Heart left ventricle (tissue), 16 donors: Measurements from ENCODE around the gene CCL19. TPM values are rescaled to one million over a fixed set of nuclear protein-coding genes. Genes with fewer than 3 reads are reported as not detected.

Experiments
- ATAC-seq, 4 donors: fragments of 200-7000 bp; cut with Tn5 transposase; one replicate each; pipeline ENCODE4 v1.9.1; 2020 to 2022; ENCODE audit warnings: moderate library complexity in 4 of 4, mild to moderate bottlenecking in 3 of 4, moderate number of reproducible peaks in 1 of 4
- DNase-seq, 5 donors: peaks; one replicate each; pipeline ENCODE4 v3.0.0-alpha.2; 2020
- H3K27ac ChIP-seq, 12 donors: fragments of 200-600 bp; sonication (generic) in 4 of 12; one replicate each; pipeline versions ENCODE4 v1.5.0 to v1.8.0; 2016 to 2022; ENCODE audit warnings: mild to moderate bottlenecking in 2 of 12
- H3K27me3 ChIP-seq, 9 donors: fragments of 200-600 bp; sonication (generic) in 2 of 9; one replicate each; pipeline versions ENCODE4 v1.5.1 to v1.8.0; 2016 to 2022; ENCODE audit warnings: mild to moderate bottlenecking in 3 of 9
- H3K36me3 ChIP-seq, 9 donors: fragments of 200-600 bp; sonication (generic) in 2 of 9; one replicate each; pipeline versions ENCODE4 v1.5.0 to v1.8.0; 2018 to 2022; ENCODE audit warnings: mild to moderate bottlenecking in 2 of 9
- H3K4me1 ChIP-seq, 12 donors: fragments of 200-600 bp; sonication (generic) in 4 of 12; one replicate each; pipeline versions ENCODE4 v1.5.0 to v1.8.0; 2016 to 2022; ENCODE audit warnings: mild to moderate bottlenecking in 3 of 12
- H3K4me3 ChIP-seq, 12 donors: fragments of 200-600 bp; sonication (generic) in 4 of 12; one replicate each; pipeline versions ENCODE4 v1.5.0 to v1.8.0; 2017 to 2022; ENCODE audit warnings: mild to moderate bottlenecking in 9 of 12, moderate library complexity in 4 of 12
- H3K9me3 ChIP-seq, 12 donors: fragments of 200-600 bp; sonication (generic) in 4 of 12; one replicate each; pipeline versions ENCODE4 v1.5.0 to v1.8.0; 2016 to 2022; ENCODE audit warnings: mild to moderate bottlenecking in 1 of 12
- POLR2A ChIP-seq, 2 donors: fragments of 450-650 bp; IDR thresholded peaks; one replicate each; pipeline ENCODE4 v1.6.1; 2017; ENCODE audit warnings: antibody characterized with exemption in 2 of 2, mild to moderate bottlenecking in 2 of 2, moderate library complexity in 2 of 2
- WGBS, 4 donors: extraction: QIAGEN DNeasy Blood & Tissue Kit in 2 of 4; methylation state at CpG; one replicate each; pipeline versions ENCODE4 v1.1.5 to v1.1.7; 2013 to 2018; 5-methylcytosine and 5-hydroxymethylcytosine counted together
- intact Hi-C, 10 donors: fragments of 100-400 bp; cut with DNase I; formaldehyde crosslinking; loops; one replicate each; pipeline versions ENCODE4 v1.11.1 to v1.14.2; 2022
- polyA plus RNA-seq, 2 donors: library from polyadenylated mRNA; stranded (reverse); fragments of 200-250 nt; gene quantifications; one replicate each; pipeline ENCODE4 v1.2.3, GENCODE V29; 2013
- total RNA-seq, 9 donors: library from RNA; depleted of rRNA in 2 of 9; stranded (reverse); fragments of >200 nt in 2 of 9; fragmentation: NEBNext Ultra II Directional in 3 of 9; extraction: Animal tissue kit (Norgen Biotek cat#: 25700) in 3 of 9; gene quantifications; one replicate each; pipeline versions ENCODE4 v1.1.0 to v1.2.4, GENCODE V29; 2016 to 2023
- TF ChIP-seq, protein P1 (sequence below), 12 donors: fragments of 200-600 bp; sonication (generic) in 4 of 12; IDR thresholded peaks; one replicate each; pipeline versions ENCODE4 v1.5.0 to v1.8.0; 2018 to 2022; ENCODE audit warnings: antibody characterized with exemption in 12 of 12, mild to moderate bottlenecking in 5 of 12
- donor health status: ischemic (EF 13 %, LVEDD 7.1; RV severe dilation, severe dysfunction).
- donor health status: healthy with polysubstance abuse.
- donor health status: DM: no; HTN: yes; CAD: no.
- donor health status: DM: no; HTN: no; CAD: no.
- donor health status: ischemic (EF 25% LVEDD 6.9; RV normal size, moderate dysfunction).
- donor health status: ischemic (EF 25% LVEDD 5.7; RV mildly dilated, moderate dysfunction).
- donor health status: healthy.
- donor health status: DM: yes; HTN: yes; CAD: no.
- donor health status: ischemic (EF 35%, LVEDD 5.7; RV mildly dilated, moderate dysfunction).
- donor health status: nonischemic (EF 11% LVEDD 7.7; RV severe dilation, severe dysfunction).
- donor health status: DM: yes; HTN: yes; CAD: no.
- donor health status: PGD.
- donor health status: ischemic (EF 29% LVEDD 5.4; RV normal size, mild dysfunction).
- donor health status: nonischemic (EF 23%, LVEDD 6.1; RV moderate dilation, normal function).

The CCL19 gene
- total and polyA plus RNA-seq, 11 donors = 0.46 to 25.7 (median 1.3) TPM; not detected in 5

DNA sequence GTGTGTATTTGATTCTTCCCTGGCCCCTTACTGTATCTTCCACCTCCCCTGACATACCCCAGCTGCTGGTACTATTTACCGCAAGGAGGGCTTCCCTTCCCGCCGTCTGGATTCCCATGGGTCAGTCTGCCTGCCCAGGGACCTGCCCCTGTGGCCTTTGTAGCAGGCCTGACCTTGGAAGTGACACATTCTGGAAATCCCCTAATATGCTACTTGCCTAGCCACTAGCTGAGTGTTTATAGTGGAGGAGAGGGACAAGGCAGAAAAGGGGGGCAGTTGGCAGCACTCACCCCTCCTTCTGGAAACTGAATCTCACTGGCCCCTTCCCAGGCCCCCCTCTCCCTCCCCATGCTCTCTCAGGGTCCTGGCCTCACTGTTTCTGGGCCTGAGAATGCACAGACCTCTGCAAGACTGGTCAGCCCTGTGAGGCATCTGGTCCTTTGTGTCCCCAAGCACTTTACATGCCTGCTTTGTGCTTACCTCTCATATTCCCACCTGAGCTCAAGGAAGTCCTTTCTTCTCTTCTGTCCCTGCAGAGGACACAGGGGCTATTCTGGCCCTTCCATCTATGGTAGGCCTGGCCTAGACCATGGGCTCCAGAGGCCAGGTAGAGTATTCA, 27.0 kb upstream of the CCL19 start:
- Histone ChIP-seq H3K9me3 (no peaks in the 10 kb centered on the region), H3K4me3 (no peak overlapping the region), H3K27ac (no peak overlapping the region), H3K36me3 (no peaks in the 10 kb centered on the region), H3K27me3 (no peaks in the 10 kb centered on the region), H3K4me1 (peaks cover 0 to 13% (median 0%) of the 10 kb centered on the region in 12 donors)
- ATAC-seq (peak in 2 of 4 donors; percentile 8 to 37), DNase-seq (no peak)
- WGBS, 4 donors = 40 to 53% (median 47%) methylated on average over 3 of the region's 3 CpGs
- no peak for TF ChIP-seq POLR2A (IDR thresholded peaks at IDR 0.05)
- TF ChIP-seq, protein P1, sequence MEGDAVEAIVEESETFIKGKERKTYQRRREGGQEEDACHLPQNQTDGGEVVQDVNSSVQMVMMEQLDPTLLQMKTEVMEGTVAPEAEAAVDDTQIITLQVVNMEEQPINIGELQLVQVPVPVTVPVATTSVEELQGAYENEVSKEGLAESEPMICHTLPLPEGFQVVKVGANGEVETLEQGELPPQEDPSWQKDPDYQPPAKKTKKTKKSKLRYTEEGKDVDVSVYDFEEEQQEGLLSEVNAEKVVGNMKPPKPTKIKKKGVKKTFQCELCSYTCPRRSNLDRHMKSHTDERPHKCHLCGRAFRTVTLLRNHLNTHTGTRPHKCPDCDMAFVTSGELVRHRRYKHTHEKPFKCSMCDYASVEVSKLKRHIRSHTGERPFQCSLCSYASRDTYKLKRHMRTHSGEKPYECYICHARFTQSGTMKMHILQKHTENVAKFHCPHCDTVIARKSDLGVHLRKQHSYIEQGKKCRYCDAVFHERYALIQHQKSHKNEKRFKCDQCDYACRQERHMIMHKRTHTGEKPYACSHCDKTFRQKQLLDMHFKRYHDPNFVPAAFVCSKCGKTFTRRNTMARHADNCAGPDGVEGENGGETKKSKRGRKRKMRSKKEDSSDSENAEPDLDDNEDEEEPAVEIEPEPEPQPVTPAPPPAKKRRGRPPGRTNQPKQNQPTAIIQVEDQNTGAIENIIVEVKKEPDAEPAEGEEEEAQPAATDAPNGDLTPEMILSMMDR (IDR thresholded peaks at IDR 0.05) = no peak
- intact Hi-C loops = no loop called here

- WGBS, 4 donors = 81 to 91% (median 84%) methylated on average over 4 of the region's 4 CpGs
- Histone ChIP-seq H3K9me3 (no peaks in the 10 kb centered on the region), H3K4me1 (peaks cover 0 to 13% (median 0%) of the 10 kb centered on the region in 12 donors), H3K36me3 (no peaks in the 10 kb centered on the region), H3K27ac (no peak overlapping the region), H3K4me3 (no peak overlapping the region), H3K27me3 (no peaks in the 10 kb centered on the region)
- DNase-seq (no peak), ATAC-seq (no peak)
- intact Hi-C loops = no loop called here
- TF ChIP-seq, protein P1 (IDR thresholded peaks at IDR 0.05) = no peak
- no peak for TF ChIP-seq POLR2A (IDR thresholded peaks at IDR 0.05)
Measured at GRCh38 chr9:34716711-34717110, 25.6 kb upstream of the CCL19 start.

DNA sequence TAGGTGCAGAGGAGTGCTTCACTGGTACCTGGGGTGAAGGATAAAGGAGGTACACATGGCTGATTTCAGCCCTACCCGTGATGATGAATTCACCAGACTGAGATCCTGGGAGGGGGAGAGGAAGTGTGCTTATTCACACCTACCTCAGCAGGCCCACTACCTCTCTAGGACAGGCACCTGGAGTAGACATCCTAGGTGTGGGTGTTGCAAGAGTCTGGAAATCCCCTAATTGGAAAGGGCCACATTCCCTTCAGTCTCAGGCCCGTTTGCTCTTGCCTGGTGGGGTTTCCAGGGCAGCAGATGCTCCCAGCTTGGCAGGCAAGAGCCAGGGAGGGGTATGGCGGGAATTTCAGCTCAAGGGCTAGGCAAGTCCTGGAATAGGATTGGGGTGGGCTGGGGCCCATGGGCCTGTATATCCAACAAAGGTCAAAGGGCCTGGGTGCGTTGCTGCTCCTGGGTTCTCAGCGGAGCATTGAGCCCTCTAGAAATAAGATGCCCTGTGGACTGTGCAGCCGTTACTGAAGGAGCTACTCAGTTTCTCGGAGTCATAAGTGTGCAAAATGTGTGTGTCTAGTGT, 24.7 kb upstream of the CCL19 start:
- TF ChIP-seq, protein P1 (IDR thresholded peaks at IDR 0.05) = no peak
- TF ChIP-seq POLR2A (IDR thresholded peaks at IDR 0.05) = no peak
- no peak overlapping the region for H3K27ac ChIP-seq
- no peak for DNase-seq
- ATAC-seq = no peak
- WGBS, 4 donors = 90 to 92% (median 91%) methylated on average over 7 of the region's 7 CpGs
- H3K27me3 ChIP-seq = no peaks in the 10 kb centered on the region
- no peaks in the 10 kb centered on the region for H3K36me3 ChIP-seq
- intact Hi-C loops = no loop called here
- H3K4me1 ChIP-seq = peaks cover 0 to 13% (median under 1%) of the 10 kb centered on the region in 12 donors
- no peak overlapping the region for H3K4me3 ChIP-seq
- H3K9me3 ChIP-seq = no peaks in the 10 kb centered on the region

- peaks cover 0 to 28% (median 12%) of the 10 kb centered on the region in 12 donors for H3K4me1 ChIP-seq
- TF ChIP-seq, protein P1 (IDR thresholded peaks at IDR 0.05) = no peak
- TF ChIP-seq POLR2A (IDR thresholded peaks at IDR 0.05) = no peak
- H3K27ac ChIP-seq = no peak overlapping the region
- H3K36me3 ChIP-seq = no peaks in the 10 kb centered on the region
- DNase-seq = no peak
- H3K27me3 ChIP-seq = no peaks in the 10 kb centered on the region
- no peak overlapping the region for H3K4me3 ChIP-seq
- intact Hi-C loops = no loop called here
- no peaks in the 10 kb centered on the region for H3K9me3 ChIP-seq
- no peak for ATAC-seq
Measured at GRCh38 chr9:34714007-34714406, 22.9 kb upstream of the CCL19 start.
